ENCODE measurements around the gene CR1. TPM values are rescaled to one million over a fixed set of nuclear protein-coding genes. Genes with fewer than 3 reads are reported as not detected.
"Not testable (repeated sequence)": the region's sequence is repeated elsewhere in the genome, so short reads cannot be mapped to it uniquely, and the experiment has no call there.

CR1 gene
- total RNA-seq, 1 donor from 2014 or later = not detected

DNA sequence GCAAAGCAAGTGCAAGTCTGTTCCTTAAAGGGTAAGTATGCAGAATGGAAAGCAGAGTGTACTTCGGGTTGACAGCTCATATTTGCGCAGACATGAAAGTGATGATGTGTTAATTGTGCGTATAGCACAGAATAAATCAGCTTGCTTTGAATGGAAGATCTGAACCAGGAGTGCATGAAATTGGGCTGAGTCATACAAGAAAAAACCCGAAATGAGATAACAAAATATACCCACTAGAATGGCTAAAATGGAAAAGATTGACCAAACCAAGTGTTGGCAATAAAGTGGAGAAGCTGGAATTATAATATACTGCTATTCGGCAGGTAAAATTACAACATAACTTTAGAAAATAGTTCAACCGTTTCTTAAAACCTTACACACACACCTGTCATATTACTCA, 177.4 kb downstream of the CR1 start:
- Histone ChIP-seq H3K27me3 (no peaks in the 10 kb centered on the region), H2AFZ (replicated peaks) (no peak overlapping the region), H4K20me1 (ENCODE audit: low read depth) (no peaks in the 10 kb centered on the region), H3K4me2 (no peak overlapping the region), H3K4me3 (no peak overlapping the region), H3K36me3 (no peaks in the 10 kb centered on the region), H3K27ac (no peak overlapping the region), H3K9me3 (ENCODE audit: low read depth) (no peaks in the 10 kb centered on the region), H3K9ac (no peak overlapping the region), H3F3A (ENCODE audit: low read depth) (no peaks in the 10 kb centered on the region), H3K79me2 (ENCODE audit: low read depth) (no peaks in the 10 kb centered on the region), H3K4me1 (no peaks in the 10 kb centered on the region)
- no peak overlapping the region for H3K4me3 Mint-ChIP-seq
- no peak for DNase-seq (ENCODE audit: low spot score)
- H3K27me3 Mint-ChIP-seq (ENCODE audit: insufficient read depth, low read depth) = no peaks in the 10 kb centered on the region
- no peak overlapping the region for H3K27ac Mint-ChIP-seq
- no peaks in the 10 kb centered on the region for H3K4me1 Mint-ChIP-seq
- peaks cover 3% of the 10 kb centered on the region for H3K9me3 Mint-ChIP-seq
- TF ChIP-seq CTCF (IDR thresholded peaks at IDR 0.05) (no peak), EZH2 (IDR thresholded peaks at IDR 0.05) (no peak), EZH2phosphoT487 (IDR thresholded peaks at IDR 0.05) (no peak)
- no peaks in the 10 kb centered on the region for H3K36me3 Mint-ChIP-seq

DNA sequence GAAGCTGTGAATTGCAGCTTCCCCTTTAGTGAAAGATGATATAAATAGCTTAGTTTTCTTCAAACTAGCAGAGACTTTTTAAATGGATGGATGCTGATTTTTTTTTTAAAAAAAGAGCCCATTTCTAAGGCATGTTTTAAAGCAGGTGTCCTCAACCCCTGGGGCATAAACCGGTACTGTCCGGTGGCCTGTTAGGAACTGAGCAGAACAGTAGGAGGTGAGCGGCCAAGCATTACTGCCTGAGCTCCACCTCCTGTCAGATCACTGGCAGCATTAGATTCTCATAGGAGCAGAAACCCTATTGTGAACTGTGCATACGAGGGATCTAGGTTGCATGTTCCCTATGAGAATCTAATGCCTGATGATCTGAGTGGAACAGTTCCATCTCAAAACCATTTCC, 180.2 kb downstream of the CR1 start:
- H3K36me3 Mint-ChIP-seq = no peaks in the 10 kb centered on the region
- no peak for DNase-seq (ENCODE audit: low spot score)

GRCh38 chr1:207680590-207681388, 184.8 kb downstream of the CR1 start:
- H3K4me3 Mint-ChIP-seq; H3K27me3 Mint-ChIP-seq (ENCODE audit: insufficient read depth, low read depth); H3K36me3 ChIP-seq; H3K36me3 Mint-ChIP-seq; H3K4me1 Mint-ChIP-seq; H3K79me2 ChIP-seq (ENCODE audit: low read depth); DNase-seq (ENCODE audit: low spot score); H3K27ac Mint-ChIP-seq; H4K20me1 ChIP-seq (ENCODE audit: low read depth); H3K27ac ChIP-seq; H2AFZ ChIP-seq (replicated peaks); H3K9me3 Mint-ChIP-seq; H3K9ac ChIP-seq; H3K9me3 ChIP-seq (ENCODE audit: low read depth); H3K4me1 ChIP-seq; H3K4me3 ChIP-seq; H3K27me3 ChIP-seq; H3K4me2 ChIP-seq; H3F3A ChIP-seq (ENCODE audit: low read depth): not testable (repeated sequence)

More for the DNA sequence above, 180.2 kb downstream of the CR1 start:
- no peak overlapping the region for H3K4me3 ChIP-seq
- no peaks in the 10 kb centered on the region for H3K4me1 Mint-ChIP-seq
- H3K4me1 ChIP-seq = no peaks in the 10 kb centered on the region
- H3K27ac Mint-ChIP-seq = no peak overlapping the region
- no peaks in the 10 kb centered on the region for H3K27me3 Mint-ChIP-seq (ENCODE audit: insufficient read depth, low read depth)
- H3K27me3 ChIP-seq = no peaks in the 10 kb centered on the region
- no peak overlapping the region for H3K4me3 Mint-ChIP-seq
- no peak overlapping the region for H3K9ac ChIP-seq
- H3K36me3 ChIP-seq = no peaks in the 10 kb centered on the region
- H2AFZ ChIP-seq (replicated peaks) = no peak overlapping the region
- no peak overlapping the region for H3K27ac ChIP-seq
- no peaks in the 10 kb centered on the region for H4K20me1 ChIP-seq (ENCODE audit: low read depth)
- no peaks in the 10 kb centered on the region for H3F3A ChIP-seq (ENCODE audit: low read depth)
- no peaks in the 10 kb centered on the region for H3K79me2 ChIP-seq (ENCODE audit: low read depth)
- peaks cover 3% of the 10 kb centered on the region for H3K9me3 Mint-ChIP-seq
- H3K4me2 ChIP-seq = no peak overlapping the region
- TF ChIP-seq CTCF (IDR thresholded peaks at IDR 0.05) (no peak), EZH2 (IDR thresholded peaks at IDR 0.05) (no peak), EZH2phosphoT487 (IDR thresholded peaks at IDR 0.05) (no peak)
- H3K9me3 ChIP-seq (ENCODE audit: low read depth) = no peaks in the 10 kb centered on the region

DNA sequence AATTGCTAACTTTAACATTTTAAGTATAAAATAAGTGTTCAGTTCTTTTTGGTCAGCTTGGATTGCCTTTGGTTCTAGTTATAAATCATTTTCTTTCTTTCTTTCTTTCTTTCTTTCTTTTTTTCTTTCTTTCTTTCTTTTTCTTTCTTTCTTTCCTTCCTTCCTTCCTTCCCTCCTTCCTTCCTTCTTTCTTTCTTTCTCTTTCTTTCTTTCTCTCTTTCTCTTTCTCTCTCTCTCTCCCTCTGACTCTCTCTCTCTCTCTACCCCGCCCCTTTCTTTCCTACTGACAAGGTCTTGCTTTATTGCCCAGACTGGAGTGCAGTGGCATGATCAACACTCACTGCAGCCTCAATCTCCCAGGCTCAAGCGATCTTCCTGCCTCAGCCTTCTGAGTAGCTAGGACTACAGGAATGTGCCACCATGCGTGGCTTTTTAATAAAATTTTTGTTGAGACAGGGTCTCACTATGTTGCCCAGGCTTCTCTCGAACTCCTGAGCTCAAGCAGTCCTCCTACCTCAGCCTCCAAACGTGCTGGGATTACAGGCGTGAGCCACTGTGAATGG, 187.0 kb downstream of the CR1 start:
- not testable (repeated sequence) for H3K27me3 ChIP-seq; DNase-seq (ENCODE audit: low spot score); H3K4me3 Mint-ChIP-seq; H3K27me3 Mint-ChIP-seq (ENCODE audit: insufficient read depth, low read depth); H3K9me3 ChIP-seq (ENCODE audit: low read depth); H3K79me2 ChIP-seq (ENCODE audit: low read depth); H2AFZ ChIP-seq (replicated peaks); H3K36me3 ChIP-seq; H3K36me3 Mint-ChIP-seq; H3F3A ChIP-seq (ENCODE audit: low read depth); H3K4me1 Mint-ChIP-seq; H3K27ac Mint-ChIP-seq; H4K20me1 ChIP-seq (ENCODE audit: low read depth); H3K4me2 ChIP-seq; H3K4me1 ChIP-seq; H3K9ac ChIP-seq; H3K9me3 Mint-ChIP-seq; H3K4me3 ChIP-seq; H3K27ac ChIP-seq

- H3K4me1 ChIP-seq; H3K79me2 ChIP-seq (ENCODE audit: low read depth); H3K36me3 ChIP-seq; H3K27ac ChIP-seq; H3F3A ChIP-seq (ENCODE audit: low read depth); H3K9ac ChIP-seq; H3K27ac Mint-ChIP-seq; H4K20me1 ChIP-seq (ENCODE audit: low read depth); H3K9me3 Mint-ChIP-seq; H3K27me3 ChIP-seq; H3K4me3 Mint-ChIP-seq; H3K36me3 Mint-ChIP-seq; H3K4me3 ChIP-seq; H3K4me1 Mint-ChIP-seq; H3K9me3 ChIP-seq (ENCODE audit: low read depth); H3K27me3 Mint-ChIP-seq (ENCODE audit: insufficient read depth, low read depth); H3K4me2 ChIP-seq; DNase-seq (ENCODE audit: low spot score): not testable (repeated sequence)
- H2AFZ ChIP-seq (replicated peaks) = peak overlapping the region; percentile 76
Measured at GRCh38 chr1:207690551-207690950, 194.6 kb downstream of the CR1 start.

Data from neural progenitor cell (in vitro differentiated cells).